A673 (cell line): Measurements from ENCODE around the gene MTM1.

Source experiments
- EZH2 ChIP-seq: fragments of 200-600 bp; sonication (generic); IDR thresholded peaks from 2 replicates; pipeline ENCODE4 v1.6.1; 2017; ENCODE audit warnings: borderline replicate concordance, low read depth, mild to moderate bottlenecking, mixed read lengths, antibody characterized with exemption, low read length; ENCODE audit not compliant: poor library complexity, severe bottlenecking
- TF ChIP-seq, protein P1 (sequence below): fragments of 300-800, 200-600 bp; sonication (generic); conservative IDR thresholded peaks from 2 replicates; pipeline ENCODE4 v1.5.1; 2017; ENCODE audit warnings: low read depth, mild to moderate bottlenecking, antibody characterized with exemption, low read length, moderate library complexity, mixed read lengths

DNA sequence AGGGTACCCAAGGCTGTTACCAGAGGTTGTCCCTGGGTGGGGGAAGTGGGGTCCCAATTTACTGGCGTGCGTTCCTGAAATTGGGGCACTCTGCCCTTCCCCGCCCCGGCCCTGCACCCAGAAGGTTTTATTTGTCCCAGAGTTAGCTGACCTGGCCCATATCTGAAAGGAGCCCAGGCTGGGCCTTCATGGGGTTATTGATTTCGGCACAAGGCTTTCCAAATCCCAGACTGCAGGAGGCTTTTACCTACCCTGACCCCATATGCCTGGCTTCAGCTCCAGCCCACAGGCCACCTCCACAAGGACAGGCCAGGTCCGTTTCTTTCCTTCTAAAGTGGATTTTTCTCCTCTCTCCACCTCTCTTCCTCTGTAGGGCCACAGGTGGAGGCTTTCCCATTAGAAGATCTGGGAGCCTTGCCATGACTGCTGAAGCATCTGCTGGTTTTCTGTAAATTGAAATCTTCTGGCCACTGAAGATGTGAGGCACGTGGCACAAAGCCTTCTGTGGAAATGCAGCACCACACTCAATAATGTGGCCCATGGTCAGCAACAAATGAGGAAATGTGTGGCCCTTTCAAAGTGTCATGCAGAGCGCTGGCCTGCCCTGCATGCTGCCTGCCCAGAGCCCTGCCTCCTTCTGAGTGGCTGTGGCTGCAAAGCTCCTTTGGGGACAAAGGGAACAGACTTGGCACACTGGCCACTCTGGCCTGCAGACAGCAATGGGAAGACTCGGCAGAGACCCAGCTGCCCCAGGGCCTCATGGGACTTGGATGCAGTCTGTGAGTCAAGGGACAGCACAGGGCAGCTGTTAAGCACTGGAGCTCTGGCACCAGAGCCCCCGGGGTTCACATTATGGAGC is 43.1 kb upstream of the MTM1 start:
- TF ChIP-seq, protein P1, sequence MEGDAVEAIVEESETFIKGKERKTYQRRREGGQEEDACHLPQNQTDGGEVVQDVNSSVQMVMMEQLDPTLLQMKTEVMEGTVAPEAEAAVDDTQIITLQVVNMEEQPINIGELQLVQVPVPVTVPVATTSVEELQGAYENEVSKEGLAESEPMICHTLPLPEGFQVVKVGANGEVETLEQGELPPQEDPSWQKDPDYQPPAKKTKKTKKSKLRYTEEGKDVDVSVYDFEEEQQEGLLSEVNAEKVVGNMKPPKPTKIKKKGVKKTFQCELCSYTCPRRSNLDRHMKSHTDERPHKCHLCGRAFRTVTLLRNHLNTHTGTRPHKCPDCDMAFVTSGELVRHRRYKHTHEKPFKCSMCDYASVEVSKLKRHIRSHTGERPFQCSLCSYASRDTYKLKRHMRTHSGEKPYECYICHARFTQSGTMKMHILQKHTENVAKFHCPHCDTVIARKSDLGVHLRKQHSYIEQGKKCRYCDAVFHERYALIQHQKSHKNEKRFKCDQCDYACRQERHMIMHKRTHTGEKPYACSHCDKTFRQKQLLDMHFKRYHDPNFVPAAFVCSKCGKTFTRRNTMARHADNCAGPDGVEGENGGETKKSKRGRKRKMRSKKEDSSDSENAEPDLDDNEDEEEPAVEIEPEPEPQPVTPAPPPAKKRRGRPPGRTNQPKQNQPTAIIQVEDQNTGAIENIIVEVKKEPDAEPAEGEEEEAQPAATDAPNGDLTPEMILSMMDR: no peak
- no peak for TF ChIP-seq EZH2
